Subcutaneous abdominal adipose tissue (tissue), 5 donors: ENCODE measurements around the gene DNAJB14.
A peak's percentile ranks its signal among the peaks of the same experiment; 100 is the strongest.
"Not testable (repeated sequence)": the region's sequence is repeated elsewhere in the genome, so short reads cannot be mapped to it uniquely, and the experiment has no call there.

Source experiments
- H3K27ac ChIP-seq: one replicate; pipeline ENCODE4 v1.7.0; 2013; ENCODE audit warnings: low read depth, mild to moderate bottlenecking, inconsistent platforms, low read length, moderate library complexity
- H3K27me3 ChIP-seq, 5 donors: one replicate each; pipeline ENCODE4 v1.7.0; 2013; ENCODE audit warnings: low read length in 5 of 5, inconsistent platforms in 1 of 5; ENCODE audit not compliant: control insufficient read depth in 5 of 5, insufficient read depth in 4 of 5
- H3K36me3 ChIP-seq, 5 donors: one replicate each; pipeline ENCODE4 v1.7.0; 2013; ENCODE audit warnings: low read length in 5 of 5; ENCODE audit not compliant: control insufficient read depth in 5 of 5, insufficient read depth in 5 of 5
- H3K4me1 ChIP-seq, 5 donors: one replicate each; pipeline ENCODE4 v1.7.0; 2013; ENCODE audit warnings: low read length in 5 of 5, mild to moderate bottlenecking in 3 of 5, moderate library complexity in 1 of 5; ENCODE audit not compliant: control insufficient read depth in 5 of 5, insufficient read depth in 5 of 5
- H3K4me3 ChIP-seq, 5 donors: one replicate each; pipeline ENCODE4 v1.7.0; 2013; ENCODE audit warnings: low read length in 5 of 5, low read depth in 1 of 5
- H3K9ac ChIP-seq, 5 donors: one replicate each; pipeline ENCODE4 v1.7.0; 2013; ENCODE audit warnings: low read length in 5 of 5, mild to moderate bottlenecking in 4 of 5, moderate library complexity in 3 of 5
- H3K9me3 ChIP-seq, 5 donors: one replicate each; pipeline ENCODE4 v1.7.0; 2013; ENCODE audit warnings: low read length in 5 of 5; ENCODE audit not compliant: control insufficient read depth in 5 of 5
- donor health status: healthy.
- donor health status: healthy.
- donor health status: healthy.
- donor health status: healthy.
- donor health status: healthy.

Gene DNAJB14

GRCh38 chr4:99965674-99966350 lies 19.4 kb upstream of the DNAJB14 start:
- Histone ChIP-seq H3K9me3 (no peaks in the 10 kb centered on the region), H3K4me3 (no peak overlapping the region), H3K9ac (no peak overlapping the region), H3K27ac (no peak overlapping the region), H3K4me1 (no peaks in the 10 kb centered on the region), H3K27me3 (no peaks in the 10 kb centered on the region), H3K36me3 (no peaks in the 10 kb centered on the region)

- Histone ChIP-seq H3K27ac (no peak overlapping the region), H3K4me1 (no peaks in the 10 kb centered on the region), H3K9ac (no peak overlapping the region), H3K27me3 (no peaks in the 10 kb centered on the region), H3K4me3 (no peak overlapping the region), H3K9me3 (no peaks in the 10 kb centered on the region), H3K36me3 (no peaks in the 10 kb centered on the region)
Observed at GRCh38 chr4:99965173-99965572, 18.8 kb upstream of the DNAJB14 start.

- H3K4me1 ChIP-seq = no peaks in the 10 kb centered on the region
- H3K27ac ChIP-seq = no peak overlapping the region
- H3K36me3 ChIP-seq = no peaks in the 10 kb centered on the region
- H3K9ac ChIP-seq = no peak overlapping the region
- no peaks in the 10 kb centered on the region for H3K27me3 ChIP-seq
- no peak overlapping the region for H3K4me3 ChIP-seq
- no peaks in the 10 kb centered on the region for H3K9me3 ChIP-seq
Observed at GRCh38 chr4:99961711-99962110, 15.3 kb upstream of the DNAJB14 start.

- no peaks in the 10 kb centered on the region for H3K36me3 ChIP-seq
- no peak overlapping the region for H3K4me3 ChIP-seq
- H3K27ac ChIP-seq = no peak overlapping the region
- H3K9ac ChIP-seq = no peak overlapping the region
- H3K4me1 ChIP-seq = no peaks in the 10 kb centered on the region
- H3K9me3 ChIP-seq = no peaks in the 10 kb centered on the region
- no peaks in the 10 kb centered on the region for H3K27me3 ChIP-seq
Observed at GRCh38 chr4:99960648-99961047, 14.2 kb upstream of the DNAJB14 start.

GRCh38 chr4:99958207-99958606 lies 11.8 kb upstream of the DNAJB14 start:
- not testable (repeated sequence) for H3K27me3 ChIP-seq, H3K4me3 ChIP-seq, H3K27ac ChIP-seq, H3K9ac ChIP-seq, H3K4me1 ChIP-seq, H3K36me3 ChIP-seq, H3K9me3 ChIP-seq

- Histone ChIP-seq H3K4me3 (peak overlapping the region; percentile 81 to 94 (median 94)), H3K27me3 (no peaks in the 10 kb centered on the region), H3K9ac (peak overlapping the region; percentile 77 to 92 (median 87)), H3K4me1 (peaks cover 6 to 31% (median 23%) of the 10 kb centered on the region in 5 donors), H3K9me3 (no peaks in the 10 kb centered on the region), H3K36me3 (no peaks in the 10 kb centered on the region), H3K27ac (peak overlapping the region; percentile 84)
Observed at GRCh38 chr4:99950913-99951254, 4.5 kb upstream of the DNAJB14 start.

- no peaks in the 10 kb centered on the region for H3K36me3 ChIP-seq
- peak within 1 kb of the TSS; percentile 82 to 96 (median 94) for H3K4me3 ChIP-seq
- H3K27me3 ChIP-seq = no peaks in the 10 kb centered on the region
- H3K27ac ChIP-seq = peak within 1 kb of the TSS; percentile 88
- peak within 1 kb of the TSS; percentile 77 to 92 (median 89) for H3K9ac ChIP-seq
- no peaks in the 10 kb centered on the region for H3K9me3 ChIP-seq
- peaks cover 10 to 37% (median 30%) of the 10 kb centered on the region in 5 donors for H3K4me1 ChIP-seq
Observed at GRCh38 chr4:99949999-99950912, 3.8 kb upstream of the DNAJB14 start, which contains the start of gene H2AZ1. Gene H2AZ1 (minus strand): TSS chr4:99950275. CDS start chr4:99950170, 105 bp downstream.

GRCh38 chr4:99949034-99949998 lies 2.9 kb upstream of the DNAJB14 start:
- H3K27me3 ChIP-seq = no peaks in the 10 kb centered on the region
- H3K4me1 ChIP-seq = peaks cover 10 to 46% (median 36%) of the 10 kb centered on the region in 5 donors
- H3K4me3 ChIP-seq = peak overlapping the region; percentile 82 to 96 (median 94)
- H3K9ac ChIP-seq = peak overlapping the region; percentile 29 to 89 (median 82)
- H3K36me3 ChIP-seq = no peaks in the 10 kb centered on the region
- peak overlapping the region; percentile 88 for H3K27ac ChIP-seq
- no peaks in the 10 kb centered on the region for H3K9me3 ChIP-seq

- H3K27ac ChIP-seq = peak overlapping the region; percentile 83
- peak overlapping the region in 1 of 5 donors; percentile 89 for H3K9ac ChIP-seq
- H3K4me3 ChIP-seq = peak overlapping the region in 2 of 5 donors; percentile 84 to 86
- H3K36me3 ChIP-seq = no peaks in the 10 kb centered on the region
- peaks cover 10 to 46% (median 36%) of the 10 kb centered on the region in 5 donors for H3K4me1 ChIP-seq
- H3K9me3 ChIP-seq = no peaks in the 10 kb centered on the region
- no peaks in the 10 kb centered on the region for H3K27me3 ChIP-seq
Observed at GRCh38 chr4:99947608-99948007, 1.2 kb upstream of the DNAJB14 start.
